HG03097 (cell line): Measurements from ENCODE around the gene ASPDH.

Experiments used
- ATAC-seq: cut with Tn5 transposase; IDR thresholded peaks from one replicate; pipeline ENCODE4 v1.9.1; 2021; ENCODE audit not compliant: unreplicated experiment, low FRiP score

ASPDH gene

DNA sequence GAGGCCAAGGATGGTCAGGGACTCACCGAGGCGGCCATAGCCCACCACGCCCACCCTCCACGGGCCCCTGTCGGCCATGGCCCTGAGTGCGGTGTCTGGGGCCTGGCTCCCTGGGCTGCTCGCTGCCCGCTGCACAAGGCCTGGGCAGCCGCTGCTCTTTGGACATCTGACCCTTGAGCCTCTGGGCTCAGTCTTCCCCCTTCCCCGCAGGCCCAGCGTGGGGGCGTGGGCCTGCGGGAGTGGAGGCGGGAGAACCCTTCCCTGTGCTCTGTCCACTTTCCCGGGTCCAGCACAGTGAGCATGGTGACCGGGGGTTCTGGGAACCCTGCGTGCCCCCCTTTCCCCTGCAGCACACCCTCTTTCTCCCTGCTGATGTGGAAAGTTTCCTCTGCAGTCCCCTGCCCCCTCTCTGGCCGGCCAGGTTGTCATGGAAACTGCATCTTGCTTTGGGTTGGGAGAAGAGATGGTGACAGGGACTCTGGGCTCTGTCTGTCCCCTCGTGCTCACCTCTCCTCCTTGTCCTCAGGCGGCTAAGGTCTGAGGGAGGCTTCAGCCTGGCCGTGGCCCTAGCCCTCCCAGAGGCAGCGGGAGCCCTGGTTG is at the start of gene ASPDH:
Gene ASPDH (minus strand): TSS at position 168 of the 600 bp plus-strand sequence. CDS start 90 bp downstream, at position 78.
- ATAC-seq = no peak

DNA sequence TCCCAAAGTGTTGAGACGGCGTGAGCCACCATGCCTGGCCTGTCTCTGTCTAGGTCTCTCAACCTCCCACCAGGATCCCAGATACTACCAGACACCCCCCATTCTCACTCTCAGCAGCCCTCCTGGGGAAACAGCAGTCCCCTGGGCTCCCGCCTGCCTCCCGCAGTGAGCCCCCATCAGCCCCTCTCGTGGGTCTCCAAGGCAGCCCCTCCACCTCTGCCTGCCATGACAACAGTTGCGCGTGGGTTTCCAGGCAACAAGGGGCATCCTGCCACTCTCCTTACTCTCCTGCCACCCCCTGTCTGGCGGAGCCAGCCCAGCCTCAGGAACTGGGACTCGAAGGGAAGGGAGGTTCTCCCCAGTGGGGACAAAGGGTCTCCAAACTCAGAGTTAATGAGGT is 49.3 kb upstream of the ASPDH start:
- no peak for ATAC-seq

DNA sequence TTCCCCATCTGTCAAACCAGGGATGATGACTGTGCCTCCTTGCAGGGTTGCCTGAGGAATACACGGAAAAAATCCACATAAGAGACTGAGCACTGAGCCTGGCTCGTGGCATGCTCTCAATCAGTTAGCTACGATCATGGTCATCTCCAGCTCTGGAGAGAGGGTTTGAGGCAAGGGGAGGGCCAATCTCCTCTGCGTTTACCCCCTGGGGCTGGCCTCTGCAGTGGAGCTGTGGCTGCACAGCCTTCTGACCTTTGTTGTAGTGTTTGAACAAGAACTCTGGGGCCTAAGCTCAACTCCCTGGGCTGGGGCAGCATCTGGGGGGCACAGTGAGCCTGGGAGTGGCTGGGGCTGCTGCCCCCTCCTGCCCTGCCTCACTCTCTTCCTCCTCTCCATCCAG is 48.6 kb upstream of the ASPDH start:
- no peak for ATAC-seq

DNA sequence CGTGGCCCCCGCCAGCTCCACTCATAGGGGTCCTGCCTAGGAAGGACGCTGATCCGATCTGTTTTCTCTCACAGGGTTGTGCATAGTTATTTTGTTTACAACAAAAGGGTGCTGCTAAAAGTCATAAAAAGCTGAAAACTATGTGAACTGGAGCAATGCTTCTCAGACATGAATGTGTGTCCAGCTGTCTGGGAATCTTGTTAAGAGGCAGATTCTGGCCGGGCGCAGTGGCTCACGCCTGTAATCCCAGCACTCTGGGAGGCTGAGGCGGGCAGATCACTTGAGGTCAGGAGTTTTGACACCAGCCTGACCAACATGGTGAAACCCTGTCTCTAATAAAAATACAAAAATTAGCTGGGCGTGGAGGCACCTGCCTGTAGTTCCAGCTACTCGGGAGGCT is 45.9 kb upstream of the ASPDH start:
- no peak for ATAC-seq

DNA sequence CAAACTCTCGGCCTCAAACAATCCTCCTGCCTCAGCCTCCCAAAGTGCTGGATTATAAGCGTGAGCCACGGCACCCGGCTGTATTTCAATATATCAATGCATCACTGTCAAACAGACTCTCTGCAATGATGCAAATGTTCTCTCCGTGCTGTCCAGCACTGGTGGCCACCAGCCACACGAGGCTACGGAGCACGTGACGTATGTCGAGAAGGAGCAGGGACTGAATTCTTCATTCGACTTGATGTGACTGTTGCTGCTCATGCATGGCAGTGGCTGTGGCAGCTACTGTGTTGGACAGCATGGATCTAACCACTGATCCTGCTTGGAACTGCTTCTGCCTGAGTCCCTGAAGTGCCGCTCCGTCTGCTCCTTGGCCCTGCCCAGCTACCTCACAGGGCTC is 44.7 kb upstream of the ASPDH start:
- no peak for ATAC-seq

DNA sequence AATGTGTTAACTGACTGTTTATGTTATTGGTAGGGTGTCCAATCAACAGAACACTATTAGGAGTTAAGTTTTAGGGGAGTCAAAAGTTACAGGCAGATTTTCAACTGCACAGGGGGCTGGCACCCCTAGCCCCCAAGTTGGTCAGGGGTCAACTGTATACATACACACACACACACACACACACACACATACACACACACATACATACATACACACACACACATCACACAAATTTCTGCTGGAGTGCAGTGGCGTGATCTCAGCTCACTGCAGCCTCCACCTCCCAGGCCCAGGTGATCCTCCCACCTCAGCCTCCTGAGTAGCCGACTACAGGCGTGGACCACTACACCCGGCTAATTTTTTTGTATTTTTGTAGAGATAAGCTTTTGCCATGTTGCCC is 44.3 kb upstream of the ASPDH start:
- no peak for ATAC-seq

DNA sequence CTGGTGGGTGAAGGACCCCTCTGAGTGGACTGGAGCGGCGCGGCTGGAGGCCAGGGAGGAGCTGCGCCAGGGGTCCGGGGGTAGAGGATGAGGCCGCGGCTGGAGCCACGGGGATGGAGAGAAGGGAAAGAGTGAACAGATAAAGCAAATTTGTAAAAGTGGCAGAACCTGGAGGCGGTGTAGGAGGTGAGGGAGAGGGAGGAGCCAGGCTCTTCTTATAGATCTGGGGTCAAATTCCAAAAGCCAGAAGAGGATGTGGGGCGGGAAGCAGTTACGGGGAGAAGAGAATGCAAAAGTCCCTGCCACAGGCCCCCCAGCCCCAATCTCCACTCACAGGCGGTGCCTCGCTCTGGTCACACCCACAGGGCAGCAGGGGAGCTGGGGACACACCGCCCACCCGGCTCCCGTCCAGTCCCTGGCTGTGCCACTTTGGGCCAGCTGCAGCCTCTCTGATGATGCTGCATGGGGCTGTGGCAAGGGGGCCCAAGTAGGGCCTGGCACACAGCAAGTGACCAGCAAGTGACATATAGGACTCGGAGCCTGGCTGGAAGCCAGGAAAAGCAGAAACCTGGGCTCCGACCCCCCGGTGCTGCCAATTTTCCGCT is 43.4 kb upstream of the ASPDH start:
- no peak for ATAC-seq

DNA sequence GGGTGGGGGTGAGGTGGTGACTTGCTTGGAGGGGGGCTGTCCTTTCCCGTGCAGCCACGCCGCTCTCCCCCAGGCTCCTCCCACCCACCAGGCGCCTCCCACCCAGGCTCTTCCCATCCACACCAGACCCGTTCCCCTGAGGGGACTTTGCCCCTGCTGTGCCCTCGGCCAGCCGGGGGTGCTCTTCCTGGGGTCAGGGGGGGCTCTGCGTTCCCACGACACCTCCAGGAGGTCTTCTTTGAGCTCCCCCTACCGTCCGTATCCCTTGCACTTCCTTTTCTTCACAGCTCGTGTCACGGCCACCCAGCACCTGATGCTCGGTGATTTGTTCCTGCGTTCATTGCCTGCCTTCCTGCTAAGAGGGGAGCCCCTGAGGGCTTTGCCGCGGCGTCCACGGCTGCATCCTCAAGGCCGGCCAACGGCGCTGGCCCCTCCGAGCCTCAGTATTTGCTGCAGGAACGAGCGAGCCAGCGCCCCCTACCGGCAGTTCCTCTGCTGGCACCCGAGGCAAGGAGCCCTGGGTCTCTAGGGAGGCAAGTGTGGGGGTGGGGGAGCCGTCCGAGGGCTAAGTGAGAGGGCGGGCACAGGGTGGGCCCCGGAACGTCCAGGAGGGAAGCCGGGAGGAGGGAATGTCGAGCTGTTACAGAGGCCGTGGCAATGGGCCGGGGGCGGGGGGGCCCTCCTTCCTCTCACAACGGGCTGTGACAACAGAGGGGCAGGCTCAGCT is 42.7 kb upstream of the ASPDH start:
- no peak for ATAC-seq

DNA sequence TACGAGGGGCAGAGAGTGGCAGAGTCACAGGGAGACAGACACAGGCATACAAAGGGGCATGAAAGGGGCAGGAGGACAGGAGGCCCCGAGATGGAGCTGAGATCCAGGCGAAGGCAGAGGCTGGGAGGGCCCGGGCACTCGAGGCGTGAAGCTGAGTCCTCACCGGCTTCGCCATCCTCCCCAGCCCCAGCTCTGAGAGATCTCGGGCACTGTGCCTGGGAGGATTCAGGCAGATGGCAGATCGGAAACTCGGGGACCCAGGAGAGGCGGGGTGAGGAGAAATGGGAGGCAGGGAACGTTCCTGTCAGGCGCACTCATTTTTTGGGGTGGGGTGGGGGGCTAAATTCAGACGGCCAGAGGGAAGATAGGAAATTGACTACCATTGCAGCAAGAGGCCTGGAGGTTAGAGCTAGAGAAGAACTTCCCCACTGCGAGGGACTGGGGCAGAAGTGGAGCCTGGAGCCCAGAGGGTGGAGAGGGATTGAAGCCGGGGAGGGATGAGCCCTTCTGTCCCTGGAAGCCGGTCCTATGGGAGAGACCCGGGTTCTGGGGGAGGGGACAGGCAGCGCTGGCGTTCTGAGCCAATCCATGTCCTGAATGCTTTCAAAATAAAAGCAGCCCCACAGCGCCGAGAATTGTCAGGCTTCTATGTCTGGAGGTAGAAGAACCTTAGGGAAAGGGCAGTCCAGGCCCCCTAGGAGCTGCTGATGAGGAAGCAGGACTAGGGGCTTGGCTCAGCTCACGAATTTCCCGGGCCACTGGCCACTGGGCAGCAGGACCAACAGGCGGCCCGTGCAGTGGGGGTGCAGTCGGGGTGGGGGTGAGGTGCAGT is 42.0 kb upstream of the ASPDH start:
- no peak for ATAC-seq

DNA sequence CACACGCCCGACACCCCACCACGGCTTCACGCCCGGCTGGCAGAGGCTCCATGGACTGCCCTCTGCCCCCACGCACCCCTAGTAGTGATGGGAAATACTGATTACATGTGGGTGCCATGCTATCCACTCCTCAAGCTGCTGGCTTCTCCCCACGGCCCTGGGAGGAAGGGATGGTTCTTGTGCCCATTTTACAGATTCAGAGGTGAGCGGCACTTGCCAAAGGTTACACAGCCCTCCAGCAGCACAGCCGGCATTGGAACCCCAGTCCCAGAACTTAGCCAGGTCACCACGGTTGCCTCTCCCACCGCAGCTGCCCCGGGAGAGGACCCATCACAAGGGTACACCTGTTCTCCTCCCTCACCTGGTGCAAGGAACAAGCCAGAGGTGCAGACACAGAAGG is 41.3 kb upstream of the ASPDH start:
- no peak for ATAC-seq

DNA sequence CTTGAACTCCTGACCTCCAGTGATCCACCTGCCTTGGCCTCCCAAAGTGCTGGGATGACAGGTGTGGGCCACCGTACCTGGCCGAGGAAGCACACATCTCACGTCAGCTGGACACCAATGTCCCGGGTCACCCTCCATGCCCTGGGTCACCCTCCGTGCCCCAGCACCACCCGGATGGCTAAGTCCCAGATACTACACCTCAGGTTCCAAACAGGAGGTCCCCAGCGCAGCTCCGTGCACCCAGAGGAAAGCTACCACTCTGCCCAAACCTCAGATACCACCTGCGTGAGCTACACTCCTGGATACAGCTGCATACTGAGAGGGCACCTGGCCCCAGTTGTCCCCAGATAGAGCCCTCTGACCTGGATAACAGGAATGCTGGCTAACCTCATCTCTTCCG is 40.5 kb upstream of the ASPDH start:
- ATAC-seq = no peak

DNA sequence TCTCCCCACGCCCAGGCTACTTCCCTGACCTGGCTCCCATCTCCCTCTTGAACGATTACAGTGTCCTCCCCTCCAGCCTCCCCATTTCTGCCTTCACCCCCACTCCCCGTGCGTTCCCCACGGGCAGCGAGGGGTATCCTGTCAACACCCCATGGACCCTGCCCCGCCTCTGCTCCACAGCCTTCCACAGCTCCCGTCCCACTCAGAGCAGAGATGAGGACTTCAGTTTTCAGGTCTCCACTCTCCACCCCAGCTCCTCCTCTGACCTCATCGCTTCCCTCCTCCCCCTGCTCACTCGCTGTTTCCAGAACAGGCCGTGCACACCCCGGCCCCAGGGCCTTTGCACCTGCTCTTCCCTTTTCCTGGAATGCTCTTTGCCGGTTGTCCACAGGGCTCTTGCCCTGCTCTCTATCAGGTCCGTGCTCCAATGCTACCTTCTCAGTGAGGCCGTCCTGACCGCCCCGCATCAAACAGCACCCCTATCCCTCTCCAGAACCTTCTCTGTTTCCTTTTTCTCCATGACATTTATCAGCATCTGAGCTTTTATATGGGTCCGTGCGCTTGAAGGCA is 39.5 kb upstream of the ASPDH start:
- no peak for ATAC-seq

DNA sequence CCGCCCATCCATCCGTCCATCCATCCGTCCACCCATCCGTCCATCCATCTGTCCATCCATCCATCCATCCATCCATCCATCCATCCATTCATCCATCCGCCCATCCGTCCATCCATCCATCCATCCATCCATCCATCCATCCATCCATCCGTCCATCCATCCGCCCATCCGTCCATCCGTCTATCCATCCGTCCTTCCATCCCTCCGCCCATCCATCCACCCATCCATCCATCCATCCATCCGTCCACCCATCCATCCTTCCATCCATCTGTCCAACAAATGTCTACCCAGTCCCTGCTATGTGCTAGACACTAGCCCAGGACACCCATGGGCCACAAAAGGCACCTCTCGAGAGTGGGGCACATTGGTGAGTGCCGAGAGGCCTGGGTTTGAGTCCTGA is 38.8 kb upstream of the ASPDH start:
- ATAC-seq = no peak

DNA sequence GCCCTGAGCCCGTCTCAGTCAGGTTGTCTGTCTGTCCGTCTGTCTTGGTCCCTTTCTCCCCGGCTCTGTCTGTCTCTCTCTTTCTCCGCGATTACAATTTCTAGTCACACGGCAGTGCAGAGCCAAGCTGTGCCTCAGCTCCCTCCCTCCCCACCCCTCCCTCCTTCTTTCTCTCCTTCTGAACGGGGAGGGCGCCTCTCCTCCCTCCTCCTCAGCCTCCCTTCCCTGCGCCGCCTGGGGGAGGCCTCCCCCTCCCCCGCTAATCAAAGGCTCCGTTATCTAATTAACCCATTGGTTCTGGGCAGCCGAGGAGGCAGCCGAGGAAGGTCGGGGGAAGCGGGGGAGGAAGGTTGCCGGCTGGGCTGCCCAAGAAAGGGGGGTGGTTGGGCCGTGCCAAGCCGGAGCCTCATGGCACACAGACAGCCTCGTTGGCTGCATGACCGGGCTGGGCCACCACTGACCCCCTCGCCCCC is 38.0 kb upstream of the ASPDH start:
- no peak for ATAC-seq

DNA sequence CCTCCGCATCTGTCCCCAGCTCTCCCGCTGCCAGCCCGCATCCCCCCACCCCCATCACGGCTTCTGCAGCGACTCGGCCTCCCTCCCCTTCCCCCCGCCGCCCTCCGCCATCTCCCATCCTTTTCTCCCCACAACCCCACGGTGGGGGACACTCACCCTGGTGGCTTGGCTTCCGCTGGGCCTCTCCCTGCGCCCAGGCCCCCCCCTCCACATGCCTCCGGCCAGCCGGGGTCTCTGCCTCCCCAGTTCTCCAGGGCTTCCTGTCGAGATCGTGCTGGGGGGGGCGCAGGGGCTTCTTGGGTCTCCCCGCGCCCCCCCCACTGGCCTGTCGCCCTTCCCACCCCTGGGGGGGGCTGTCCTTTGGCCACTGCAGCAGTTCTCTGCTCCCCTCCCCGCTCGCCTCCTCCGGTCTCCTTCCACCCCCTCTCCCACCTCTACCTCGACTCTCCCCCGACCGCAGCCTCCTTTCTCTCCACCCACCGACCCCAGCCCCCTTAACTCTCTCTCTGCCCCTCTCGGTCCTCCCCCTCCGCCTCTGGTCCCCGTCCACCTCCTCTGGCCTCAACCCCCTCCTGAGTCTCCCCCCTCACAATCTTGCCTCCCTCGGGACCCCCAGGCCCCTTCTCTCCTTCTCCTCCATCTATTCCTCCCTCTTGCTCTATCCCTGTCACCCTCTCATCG is 37.5 kb upstream of the ASPDH start:
- ATAC-seq = no peak

DNA sequence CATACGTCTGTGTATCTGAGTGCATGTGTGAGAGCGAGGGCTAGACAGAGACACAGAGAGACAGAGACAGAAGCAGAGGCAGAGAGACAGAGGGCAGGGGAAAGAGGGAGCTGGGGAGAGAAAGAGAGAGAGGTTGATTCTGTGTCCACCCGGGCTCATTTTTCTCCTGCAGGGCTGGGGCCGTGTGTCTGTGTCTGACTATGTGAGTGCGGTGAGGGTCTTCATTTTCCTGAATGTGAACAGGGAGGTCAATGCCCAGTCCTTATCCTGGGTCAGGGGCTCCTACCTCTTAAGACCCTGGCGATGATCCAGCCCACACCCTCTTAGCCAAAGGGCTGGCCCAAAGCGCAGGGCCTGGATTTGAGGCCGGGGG is 36.9 kb upstream of the ASPDH start:
- ATAC-seq = no peak

DNA sequence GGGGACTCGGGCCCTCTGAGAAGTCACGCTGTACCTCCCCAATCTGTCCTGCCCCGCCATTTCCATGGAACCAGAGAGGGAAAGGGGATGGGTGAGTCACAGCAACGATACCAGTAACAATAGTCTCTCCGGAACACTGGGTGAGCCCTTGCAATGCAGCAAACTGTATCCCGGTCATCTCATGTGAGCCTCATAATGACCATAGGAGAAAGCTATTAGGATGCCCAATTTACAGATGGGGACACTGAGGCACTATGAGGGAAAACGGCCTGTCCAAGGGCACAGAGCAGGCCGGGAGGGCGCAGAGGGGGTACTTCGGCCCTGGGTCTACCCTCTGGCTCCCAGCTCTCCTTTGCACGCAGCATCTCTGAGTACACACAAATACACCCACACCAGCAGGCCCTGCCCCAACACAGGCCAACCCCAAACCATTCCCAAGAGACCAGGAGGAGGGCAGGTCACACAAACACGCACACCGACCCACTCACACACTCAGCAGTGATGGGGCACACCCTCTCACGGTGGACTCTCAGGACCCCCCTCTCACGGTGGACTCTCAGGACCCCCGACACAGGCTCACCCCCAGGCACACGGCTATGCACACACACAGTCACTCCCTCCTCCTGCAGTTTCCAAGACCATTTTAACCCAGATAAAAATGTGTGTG is 36.3 kb upstream of the ASPDH start:
- ATAC-seq = no peak

DNA sequence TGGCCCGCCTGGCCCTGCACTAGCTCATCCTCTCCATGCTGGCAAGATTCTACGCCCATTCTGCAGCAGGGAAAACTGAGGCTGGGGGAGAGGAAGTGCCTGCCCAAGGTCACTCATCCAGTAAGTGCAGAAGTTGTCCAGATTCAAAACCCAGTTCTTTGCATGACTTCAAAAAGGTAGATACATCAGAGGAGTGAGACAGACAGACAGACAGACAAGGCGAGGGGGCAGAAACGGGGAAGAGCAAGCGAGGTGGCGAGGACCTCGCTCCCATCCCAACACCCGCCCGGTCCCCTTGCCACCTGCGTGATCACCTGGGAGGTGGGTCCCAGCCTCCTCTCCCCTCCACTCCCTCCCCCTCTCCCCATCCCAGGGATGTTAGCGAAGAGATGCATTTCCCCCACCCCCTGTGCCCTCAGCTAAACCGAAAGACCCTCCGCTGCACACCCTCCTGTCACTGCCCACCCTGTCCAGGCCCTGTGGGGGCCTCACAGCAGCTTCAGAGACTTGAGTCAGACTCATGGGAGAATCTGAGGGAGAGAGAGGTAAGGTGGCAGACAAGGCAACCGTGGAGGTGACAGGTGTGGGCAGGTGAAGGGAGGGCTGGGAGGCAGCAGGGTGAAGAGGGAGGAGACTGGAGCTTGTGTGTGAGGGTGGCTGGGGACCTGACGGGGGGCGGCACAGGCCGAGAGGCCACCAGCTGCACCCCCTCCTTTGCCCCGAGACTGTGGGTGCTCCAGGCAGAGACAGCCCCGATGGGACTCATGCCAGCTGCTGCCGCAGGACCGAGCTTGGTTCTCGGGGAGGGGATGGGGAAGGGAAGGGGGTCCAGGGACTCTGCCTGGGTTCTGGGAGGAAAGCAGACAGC is 35.6 kb upstream of the ASPDH start:
- ATAC-seq = no peak
